Omental fat pad (tissue), 4 donors: ENCODE measurements around the gene ECHDC1. TPM values are rescaled to one million over a fixed set of nuclear protein-coding genes. Genes with fewer than 3 reads are reported as not detected.

Experiments
- ATAC-seq: fragments of 150-250 bp; one replicate; pipeline ENCODE4 v1.9.1; 2016; ENCODE audit warnings: mild to moderate bottlenecking, moderate library complexity; ENCODE audit not compliant: low FRiP score
- DNase-seq: peaks from one replicate; pipeline ENCODE4 v3.0.0-alpha.2; 2019; ENCODE audit warnings: low spot score
- CTCF ChIP-seq, 3 donors: fragments of 450-650 bp; IDR thresholded peaks; one replicate each; pipeline ENCODE4 v1.5.1; 2016 to 2017; ENCODE audit warnings: antibody characterized with exemption in 3 of 3, mild to moderate bottlenecking in 3 of 3, moderate library complexity in 2 of 3
- total RNA-seq, 4 donors: library from RNA; depleted of rRNA; stranded (reverse); fragments of >200 nt; gene quantifications; one replicate each; pipeline ENCODE4 v1.1.0, GENCODE V29; 2016

Gene ECHDC1
- total RNA-seq, 4 donors from 2014 or later = 46.2 to 60.9 (median 60.2) TPM

GRCh38 chr6:127289934-127290333 lies 53.5 kb downstream of the ECHDC1 start:
- ATAC-seq = no peak
- no peak for DNase-seq
- TF ChIP-seq CTCF (IDR thresholded peaks at IDR 0.05) = no peak

- no peak for DNase-seq
- TF ChIP-seq CTCF (IDR thresholded peaks at IDR 0.05) = no peak
- no peak for ATAC-seq
Measured at GRCh38 chr6:127288705-127289104, 54.7 kb downstream of the ECHDC1 start.

DNA sequence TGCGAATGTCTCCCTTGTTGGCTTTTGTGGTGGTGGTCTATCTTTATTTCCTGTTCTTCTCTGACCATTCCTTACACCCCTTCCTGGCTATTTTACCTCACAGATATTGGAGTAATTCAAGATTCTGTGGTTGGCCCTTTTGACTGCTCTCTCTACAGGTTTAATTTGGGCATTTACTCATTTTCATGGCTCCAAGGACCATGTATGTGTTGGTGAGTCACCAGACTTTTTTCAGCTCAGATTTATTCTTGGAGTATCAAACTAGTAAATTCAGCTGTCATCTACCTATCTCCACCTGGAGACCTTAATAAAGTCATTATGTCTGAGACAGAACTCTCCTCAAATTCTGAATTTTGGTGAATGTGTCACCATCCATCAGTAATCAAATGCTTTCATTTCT lies 61.2 kb downstream of the ECHDC1 start:
- TF ChIP-seq CTCF (IDR thresholded peaks at IDR 0.05) = no peak
- ATAC-seq (no peak), DNase-seq (no peak)

GRCh38 chr6:127279815-127280214 lies 63.6 kb downstream of the ECHDC1 start:
- ATAC-seq (no peak), DNase-seq (no peak)
- TF ChIP-seq CTCF (IDR thresholded peaks at IDR 0.05) = no peak

DNA sequence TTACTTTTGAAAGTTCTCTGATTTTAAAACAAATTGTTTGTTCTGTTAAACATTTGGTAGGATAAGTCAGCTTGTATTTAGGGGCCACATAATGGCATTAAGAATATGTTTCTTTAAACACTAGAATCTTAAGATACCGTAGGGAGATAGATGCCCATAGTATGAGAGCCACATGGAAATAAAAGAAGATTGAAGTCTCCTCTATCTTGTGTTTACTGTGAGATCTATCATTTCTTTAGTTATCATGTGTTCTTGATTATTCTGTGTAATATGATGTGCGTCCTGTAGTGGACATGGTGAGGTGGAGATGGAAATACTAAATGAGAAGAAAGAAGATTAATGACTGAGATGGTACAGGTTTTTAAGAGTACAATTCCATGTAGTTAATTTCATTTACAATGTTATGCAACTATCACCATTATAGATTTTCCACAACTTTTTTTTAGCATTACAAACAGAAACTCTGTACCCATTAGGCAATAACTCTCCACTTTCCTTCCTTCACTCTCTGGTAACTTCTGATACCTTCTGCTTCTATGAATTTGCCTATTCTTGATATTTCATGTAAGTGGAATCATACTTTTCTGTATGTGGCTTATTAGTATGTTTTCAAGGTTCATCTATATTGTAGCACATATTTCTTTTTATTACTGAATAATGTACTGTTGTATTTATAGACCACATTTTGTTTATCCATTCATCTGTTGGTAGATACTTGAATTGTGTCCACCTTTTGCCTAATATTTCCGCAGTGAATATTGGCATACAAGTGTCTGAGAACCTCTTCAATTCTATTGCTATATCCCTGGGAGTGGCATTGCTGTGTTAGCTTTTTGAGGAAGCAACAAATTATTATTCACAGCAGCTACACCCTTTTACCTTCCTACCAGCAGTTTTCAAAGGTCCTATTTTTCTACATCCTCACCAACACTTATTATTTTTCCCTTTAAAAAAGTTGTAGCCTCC lies 65.2 kb downstream of the ECHDC1 start:
- DNase-seq (no peak), ATAC-seq (no peak)
- no peak for TF ChIP-seq CTCF (IDR thresholded peaks at IDR 0.05)

GRCh38 chr6:127276331-127276730 lies 67.1 kb downstream of the ECHDC1 start:
- TF ChIP-seq CTCF (IDR thresholded peaks at IDR 0.05) = no peak
- DNase-seq (no peak), ATAC-seq (no peak)

DNA sequence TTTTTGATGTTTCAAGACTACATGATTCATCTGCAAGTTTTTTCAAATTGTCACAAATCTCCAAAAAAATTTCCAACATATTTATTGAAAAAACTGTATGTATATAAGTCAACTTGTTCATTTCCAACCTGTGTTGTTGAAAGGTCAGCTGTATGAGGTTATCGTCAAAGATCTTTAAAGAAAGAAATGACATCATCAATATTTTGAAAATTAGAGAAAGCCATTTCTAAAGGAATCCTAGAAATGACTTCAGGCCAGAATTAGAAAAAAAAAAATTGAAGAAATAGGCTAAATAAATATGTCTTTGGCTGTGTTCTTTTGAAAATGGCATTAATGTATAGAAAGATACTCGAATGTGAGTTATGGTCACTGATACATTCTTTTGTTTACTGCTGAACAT lies 69.9 kb downstream of the ECHDC1 start:
- no peak for DNase-seq
- no peak for ATAC-seq
- no peak for TF ChIP-seq CTCF (IDR thresholded peaks at IDR 0.05)
